GM18951 (cell line): ENCODE results near the gene TAS1R2.
"Not testable (repeated sequence)": the region's sequence is repeated elsewhere in the genome, so short reads cannot be mapped to it uniquely, and the experiment has no call there.

ENCODE experiments used
- POLR2A ChIP-seq: IDR thresholded peaks from 4 replicates; pipeline ENCODE4 v1.6.1; 2011; ENCODE audit warnings: mild to moderate bottlenecking; ENCODE audit not compliant: insufficient read length, insufficient read depth; ENCODE audit errors: extremely low read depth
- in situ Hi-C: fragments of 300-500 bp; cut with MboI; formaldehyde crosslinking; loops from one replicate; pipeline ENCODE4 v1.12.0; 2022; ENCODE audit warnings: low sequenced_read_pairs, mixed read lengths, inconsistent platforms; ENCODE audit not compliant: unreplicated experiment

Gene TAS1R2

DNA sequence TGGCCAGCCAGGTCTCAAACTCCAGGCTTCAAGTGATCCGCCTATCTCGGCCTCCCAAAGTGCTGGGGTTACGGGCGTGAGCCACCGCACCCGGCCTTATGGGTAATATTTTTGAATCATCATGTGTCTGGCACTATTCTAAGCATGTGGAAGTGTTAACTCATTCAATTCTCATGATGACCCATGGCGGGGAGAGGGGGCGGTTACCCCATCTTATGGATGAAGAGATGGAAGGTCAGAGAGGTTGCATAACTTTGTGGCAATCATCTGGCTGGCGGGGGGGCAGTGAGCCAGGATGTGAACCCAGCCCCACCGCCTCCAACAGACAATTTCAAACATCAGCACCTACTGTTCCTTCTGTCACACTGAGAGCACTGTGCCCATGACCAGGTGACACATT lies 11.5 kb upstream of the TAS1R2 start:
- in situ Hi-C loops, result no loop called here
- TF ChIP-seq POLR2A, result no peak

GRCh38 chr1:18870595-18870865 lies 11.1 kb upstream of the TAS1R2 start:
- in situ Hi-C loops, result not testable (repeated sequence)

GRCh38 chr1:18869847-18870594 lies 10.6 kb upstream of the TAS1R2 start:
- in situ Hi-C loops, result no loop called here
- no peak for TF ChIP-seq POLR2A

DNA sequence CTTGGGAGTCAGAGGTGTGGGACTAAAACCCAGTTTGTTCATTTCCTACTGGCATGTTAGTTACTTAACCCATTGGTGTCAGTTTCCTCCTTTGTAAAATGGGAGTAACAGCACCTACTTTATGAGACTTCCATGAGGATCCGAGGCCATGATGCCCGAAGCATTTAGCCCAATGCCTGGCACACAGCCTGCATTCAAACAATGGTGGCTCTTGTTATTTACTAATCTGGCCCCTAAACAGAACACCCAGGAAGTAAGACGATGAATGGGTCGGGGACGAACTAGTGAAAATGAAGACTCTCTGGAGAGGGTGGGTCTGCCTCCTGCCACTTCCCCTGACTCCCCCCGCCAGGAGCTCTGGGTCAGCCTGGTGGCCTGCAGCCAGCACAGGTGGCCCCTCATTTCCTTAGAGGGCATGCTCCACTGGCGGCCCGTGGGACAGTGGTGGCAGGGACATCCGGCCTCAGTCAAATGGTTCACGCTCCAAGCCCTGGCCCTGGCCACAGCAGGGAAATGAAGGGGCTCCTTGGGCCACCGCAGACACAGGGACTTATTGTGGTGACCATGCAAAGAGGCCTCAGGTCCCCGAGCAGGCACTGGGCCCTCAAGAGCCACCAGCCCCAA lies 9.5 kb upstream of the TAS1R2 start:
- in situ Hi-C loops, result no loop called here
- no peak for TF ChIP-seq POLR2A

DNA sequence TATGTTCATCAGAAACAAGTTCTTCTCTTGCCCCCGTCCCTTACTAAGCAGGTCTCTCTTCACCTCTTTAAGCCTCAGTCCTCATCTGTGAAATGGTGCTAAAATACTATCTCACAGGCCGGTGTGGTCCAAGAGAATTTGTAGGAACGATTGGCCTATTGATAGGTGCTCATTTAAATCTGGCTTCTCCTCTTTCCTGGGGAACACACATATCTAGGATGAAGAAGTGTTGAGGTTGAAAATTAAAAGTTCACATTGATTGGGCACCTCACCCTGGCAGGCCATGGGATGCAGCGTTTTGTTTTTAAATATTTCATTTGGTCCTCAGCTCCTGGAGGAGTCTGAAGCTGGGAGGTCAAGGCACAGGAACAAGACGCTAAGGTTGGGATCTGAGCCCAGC lies 8.9 kb upstream of the TAS1R2 start:
- no peak for TF ChIP-seq POLR2A
- in situ Hi-C loops, result no loop called here

DNA sequence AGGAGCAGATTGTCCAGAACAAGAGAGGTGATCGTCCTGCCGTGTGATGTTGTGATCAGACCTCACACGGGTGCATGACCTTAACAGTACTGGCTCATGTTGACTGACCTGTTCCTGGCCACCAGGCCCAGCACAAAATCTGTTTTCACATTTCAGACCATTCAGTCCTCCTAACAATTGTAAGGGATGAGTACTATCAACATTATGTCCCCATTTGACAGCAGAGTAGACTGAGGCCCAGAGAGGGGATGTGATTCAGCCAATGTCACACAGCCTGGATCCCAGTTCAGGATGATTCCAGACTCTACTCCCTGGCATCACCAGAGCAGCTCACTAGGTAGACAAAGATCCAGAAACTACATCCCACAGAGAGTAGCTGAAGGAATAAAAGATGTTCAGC lies 7.4 kb upstream of the TAS1R2 start:
- in situ Hi-C loops, result no loop called here

GRCh38 chr1:18866314-18866713 lies 6.9 kb upstream of the TAS1R2 start:
- no peak for TF ChIP-seq POLR2A
- in situ Hi-C loops, result no loop called here

More for the DNA sequence above, 7.4 kb upstream of the TAS1R2 start:
- no peak for TF ChIP-seq POLR2A

- in situ Hi-C loops, result no loop called here
- no peak for TF ChIP-seq POLR2A
Observed at GRCh38 chr1:18865176-18865575, 5.7 kb upstream of the TAS1R2 start.

GRCh38 chr1:18861590-18861989 lies 2.1 kb upstream of the TAS1R2 start:
- in situ Hi-C loops, result no loop called here
- TF ChIP-seq POLR2A, result no peak

GRCh38 chr1:18861082-18861481 lies 1.6 kb upstream of the TAS1R2 start:
- no peak for TF ChIP-seq POLR2A
- in situ Hi-C loops, result no loop called here

GRCh38 chr1:18858070-18858688 lies 1.3 kb downstream of the TAS1R2 start:
- in situ Hi-C loops, result no loop called here

DNA sequence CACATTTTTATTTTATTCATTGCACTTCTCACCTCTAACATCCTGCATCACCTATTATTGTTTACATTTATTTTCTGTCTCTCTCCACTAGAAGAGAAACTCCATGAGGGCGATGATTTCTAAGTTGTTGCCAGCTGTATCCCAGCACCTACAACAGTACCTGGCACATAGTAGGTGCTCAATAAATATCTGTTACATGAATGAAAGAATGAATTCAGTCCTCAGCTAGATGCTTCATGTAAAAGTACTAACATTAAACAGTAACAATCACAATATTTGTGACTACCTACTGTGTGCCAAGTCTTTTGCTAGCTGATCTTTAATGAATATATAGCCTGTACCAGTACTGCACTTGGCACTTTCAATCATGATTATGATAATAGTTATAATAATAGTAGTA lies 3.0 kb downstream of the TAS1R2 start:
- in situ Hi-C loops, result no loop called here
- TF ChIP-seq POLR2A, result no peak

More at GRCh38 chr1:18858070-18858688, 1.3 kb downstream of the TAS1R2 start:
- TF ChIP-seq POLR2A, result no peak

GRCh38 chr1:18855573-18855972 lies 3.9 kb downstream of the TAS1R2 start:
- no peak for TF ChIP-seq POLR2A
- in situ Hi-C loops, result no loop called here

- in situ Hi-C loops, result no loop called here
- TF ChIP-seq POLR2A, result no peak
Observed at GRCh38 chr1:18854331-18855025, 5.0 kb downstream of the TAS1R2 start.
